PC-9 (cell line): Measurements from ENCODE around the gene USP10. TPM values are rescaled to one million over a fixed set of nuclear protein-coding genes. Genes with fewer than 3 reads are reported as not detected.

Experiments used
- BruUV-seq: library from RNA; stranded (reverse); fragments of 400-500 nt; replicated peaks from 2 replicates; lab custom pipeline; 2021; lab: Mats Ljungman, UMichigan
- CTCF ChIA-PET: fragments of 300-600 bp; sonication (Branson Sonifier 250); formaldehyde crosslinking; loops from one replicate; lab custom pipeline; 2022; ENCODE audit warnings: antibody characterized with exemption; lab: Charles Lee
- POLR2A ChIA-PET: fragments of 300-600 bp; sonication (Branson Sonifier 250); formaldehyde crosslinking; loops from one replicate; lab custom pipeline; 2022; ENCODE audit warnings: antibody characterized with exemption; ENCODE audit not compliant: unreplicated experiment; lab: Charles Lee
- DNase-seq, 2 experiments: peaks; one replicate each; pipeline versions ENCODE4 v3.0.0 to v3.0.0-alpha.2; 2015 to 2022; ENCODE audit warnings: mixed read lengths in 1 of 2
- H2AFZ ChIP-seq: fragments of 200-600 bp; sonication (generic); 2 replicates; pipeline ENCODE4 v1.8.1; 2017; ENCODE audit warnings: antibody characterized with exemption
- H3F3A ChIP-seq: fragments of 200-600 bp; sonication (generic); 2 replicates; pipeline ENCODE4 v1.8.1; 2017; ENCODE audit warnings: antibody characterized with exemption, mild to moderate bottlenecking, low read depth; ENCODE audit not compliant: insufficient read depth
- H3K27ac ChIP-seq: fragments of 200-600 bp; sonication (generic); 2 replicates; pipeline ENCODE4 v1.6.1; 2016; ENCODE audit warnings: mixed run types
- H3K27me3 ChIP-seq: fragments of 200-600 bp; sonication (generic); 2 replicates; pipeline ENCODE4 v1.6.1; 2016; ENCODE audit warnings: low read depth, mixed run types; ENCODE audit not compliant: insufficient read depth
- H3K36me3 ChIP-seq: fragments of 200-600 bp; sonication (generic); 2 replicates; pipeline ENCODE4 v1.6.1; 2016; ENCODE audit warnings: low read depth, mixed run types
- H3K4me1 ChIP-seq: fragments of 200-600 bp; sonication (generic); replicated peaks from 2 replicates; pipeline ENCODE4 v1.6.1; 2016; ENCODE audit warnings: mixed run types; ENCODE audit not compliant: insufficient read depth
- H3K4me2 ChIP-seq: fragments of 200-600 bp; sonication (generic); 2 replicates; pipeline ENCODE4 v1.6.1; 2017; ENCODE audit warnings: mixed run types
- H3K4me3 ChIP-seq: fragments of 200-600 bp; sonication (generic); 2 replicates; pipeline ENCODE4 v1.6.1; 2016; ENCODE audit warnings: mixed run types
- H3K79me2 ChIP-seq: fragments of 200-600 bp; sonication (generic); 2 replicates; pipeline ENCODE4 v1.6.1; 2017; ENCODE audit warnings: low read depth, mixed run types
- H3K9me2 ChIP-seq: fragments of 200-600 bp; sonication (generic); 2 replicates; pipeline ENCODE4 v1.8.1; 2017; ENCODE audit warnings: mild to moderate bottlenecking; ENCODE audit not compliant: insufficient read depth
- H3K9me3 ChIP-seq: fragments of 200-600 bp; sonication (generic); 2 replicates; pipeline ENCODE4 v1.8.1; 2016; ENCODE audit warnings: low read depth; ENCODE audit not compliant: insufficient read depth
- H4K20me1 ChIP-seq: fragments of 200-600 bp; sonication (generic); 2 replicates; pipeline ENCODE4 v1.8.1; 2017; ENCODE audit not compliant: insufficient read depth
- CTCF ChIP-seq: fragments of 200-600 bp; sonication (generic); conservative IDR thresholded peaks from 2 replicates; pipeline ENCODE4 v1.6.1; 2017; ENCODE audit warnings: mixed run types, antibody characterized with exemption, mild to moderate bottlenecking, moderate library complexity
- EZH2 ChIP-seq: fragments of 200-600 bp; sonication (generic); IDR thresholded peaks from 2 replicates; pipeline ENCODE4 v1.8.0; 2017; ENCODE audit warnings: antibody characterized with exemption, low read depth
- intact Hi-C: fragments of 100-400 bp; cut with micrococcal nuclease; formaldehyde crosslinking; loops from one replicate; pipeline ENCODE4 v1.10.0; 2022; ENCODE audit not compliant: unreplicated experiment
- total RNA-seq: library from RNA; stranded (reverse); gene quantifications from 2 replicates; pipeline ENCODE4 v1.2.3, GENCODE V29; 2021

USP10 gene
- total RNA-seq, 1 experiment from 2014 or later: 109 TPM

- intact Hi-C loops: loop anchor here (2.0 kb wide), 1 partner anchor 54 kb away; no protein-coding TSS in a partner anchor
- Histone ChIP-seq H3K27me3 (no peaks in the 10 kb centered on the region), H3K4me3 (no peak overlapping the region), H3K9me2 (no peaks in the 10 kb centered on the region), H3K4me1 (peaks cover 15% of the 10 kb centered on the region), H3K27ac (no peak overlapping the region), H3K9me3 (no peaks in the 10 kb centered on the region), H3K36me3 (no peaks in the 10 kb centered on the region), H3K4me2 (peak overlapping the region; percentile 10; the same call in 1 of the 2 replicates), H3K79me2 (no peaks in the 10 kb centered on the region), H2AFZ (no peak overlapping the region), H3F3A (peaks cover 20% of the 10 kb centered on the region; the same call in 1 of the 2 replicates), H4K20me1 (no peaks in the 10 kb centered on the region)
- ChIA-PET POLR2A (interaction anchor here (0.5 to 0.6 kb wide), 2 partner anchors 328 to 673 kb away, joined by 3 to 5 read pairs; no protein-coding TSS in a partner anchor), CTCF (interaction anchor here (0.5 to 2.0 kb wide), 10 partner anchors 13 to 99 kb away, joined by 3 to 10 read pairs (median 4); no protein-coding TSS in a partner anchor)
- TF ChIP-seq CTCF (peak; percentile 86), EZH2 (no peak)
- no TSS peak for BruUV-seq
- peak in 1 of 2 experiments; percentile 68 for DNase-seq
Observed at GRCh38 chr16:84672276-84673202, 27.3 kb upstream of the USP10 start.

GRCh38 chr16:84673203-84673535 lies 26.6 kb upstream of the USP10 start:
- H3K9me3 ChIP-seq: no peaks in the 10 kb centered on the region
- H3K4me2 ChIP-seq: peak overlapping the region; percentile 10
- ChIA-PET POLR2A (no interaction called here), CTCF (interaction anchor here (0.7 kb wide), 1 partner anchor 26 kb away, joined by 3 read pairs; no protein-coding TSS in a partner anchor)
- no TSS peak for BruUV-seq
- peaks cover 17% of the 10 kb centered on the region; the same call in 1 of the 2 replicates for H3F3A ChIP-seq
- no peak overlapping the region for H2AFZ ChIP-seq
- H3K79me2 ChIP-seq: no peaks in the 10 kb centered on the region
- no peaks in the 10 kb centered on the region for H3K9me2 ChIP-seq
- peaks cover 15% of the 10 kb centered on the region for H3K4me1 ChIP-seq
- DNase-seq: peak; percentile 36 to 81
- intact Hi-C loops: loop anchor here (2.0 kb wide), 1 partner anchor 54 kb away; no protein-coding TSS in a partner anchor
- H3K4me3 ChIP-seq: no peak overlapping the region
- TF ChIP-seq EZH2 (no peak), CTCF (no peak)
- H3K27ac ChIP-seq: no peak overlapping the region
- H3K27me3 ChIP-seq: no peaks in the 10 kb centered on the region
- no peaks in the 10 kb centered on the region for H3K36me3 ChIP-seq
- H4K20me1 ChIP-seq: no peaks in the 10 kb centered on the region

GRCh38 chr16:84673561-84673960 lies 26.2 kb upstream of the USP10 start:
- H3K9me2 ChIP-seq: no peaks in the 10 kb centered on the region
- no TSS peak for BruUV-seq
- peaks cover 15% of the 10 kb centered on the region for H3K4me1 ChIP-seq
- no peak overlapping the region for H3K27ac ChIP-seq
- no peak for DNase-seq
- intact Hi-C loops: loop anchor here (2.0 kb wide), 1 partner anchor 53 kb away; no protein-coding TSS in a partner anchor
- no peaks in the 10 kb centered on the region for H3K79me2 ChIP-seq
- ChIA-PET POLR2A (no interaction called here), CTCF (no interaction called here)
- peak overlapping the region; percentile 10 for H3K4me2 ChIP-seq
- H3K27me3 ChIP-seq: no peaks in the 10 kb centered on the region
- no peak overlapping the region for H2AFZ ChIP-seq
- H3K4me3 ChIP-seq: no peak overlapping the region
- TF ChIP-seq CTCF: no peak
- no peak for TF ChIP-seq EZH2
- H3K9me3 ChIP-seq: no peaks in the 10 kb centered on the region
- peaks cover 17% of the 10 kb centered on the region; the same call in 1 of the 2 replicates for H3F3A ChIP-seq
- no peaks in the 10 kb centered on the region for H4K20me1 ChIP-seq
- H3K36me3 ChIP-seq: no peaks in the 10 kb centered on the region
